GM19455 (cell line): ENCODE results near the gene KCNJ10.

ENCODE experiments used
- ATAC-seq: cut with Tn5 transposase; IDR thresholded peaks from one replicate; pipeline ENCODE4 v1.9.1; 2021; ENCODE audit not compliant: unreplicated experiment

KCNJ10 gene

GRCh38 chr1:160025314-160025713 lies 44.6 kb downstream of the KCNJ10 start:
- ATAC-seq = no peak

- no peak for ATAC-seq
Observed at GRCh38 chr1:160024195-160024905, 45.6 kb downstream of the KCNJ10 start.

- ATAC-seq = no peak
Observed at GRCh38 chr1:160022330-160023310, 47.3 kb downstream of the KCNJ10 start.

- ATAC-seq = no peak
Observed at GRCh38 chr1:160021376-160022074, 48.4 kb downstream of the KCNJ10 start.

- ATAC-seq = no peak
Observed at GRCh38 chr1:160020196-160020595, 49.8 kb downstream of the KCNJ10 start.

- no peak for ATAC-seq
Observed at GRCh38 chr1:160018900-160019299, 51.1 kb downstream of the KCNJ10 start.

GRCh38 chr1:160018347-160018746 lies 51.6 kb downstream of the KCNJ10 start:
- no peak for ATAC-seq

GRCh38 chr1:160017592-160017991 lies 52.4 kb downstream of the KCNJ10 start:
- no peak for ATAC-seq

- ATAC-seq = no peak
Observed at GRCh38 chr1:160011781-160012180, 58.2 kb downstream of the KCNJ10 start.

- ATAC-seq = no peak
Observed at GRCh38 chr1:160009801-160010200, 60.2 kb downstream of the KCNJ10 start.

- ATAC-seq = no peak
Observed at GRCh38 chr1:160009081-160009480, 60.9 kb downstream of the KCNJ10 start.

- ATAC-seq = no peak
Observed at GRCh38 chr1:160007577-160008200, 62.3 kb downstream of the KCNJ10 start.

GRCh38 chr1:160006312-160006940 lies 63.5 kb downstream of the KCNJ10 start:
- no peak for ATAC-seq

- ATAC-seq = no peak
Observed at GRCh38 chr1:160005070-160005469, 64.9 kb downstream of the KCNJ10 start.

GRCh38 chr1:160004425-160004824 lies 65.5 kb downstream of the KCNJ10 start:
- ATAC-seq = no peak

GRCh38 chr1:160004001-160004400 lies 66.0 kb downstream of the KCNJ10 start:
- no peak for ATAC-seq

- no peak for ATAC-seq
Observed at GRCh38 chr1:160001440-160001839, 68.5 kb downstream of the KCNJ10 start.

GRCh38 chr1:159999204-159999603 lies 70.8 kb downstream of the KCNJ10 start:
- no peak for ATAC-seq

GRCh38 chr1:159996653-159997052 lies 73.3 kb downstream of the KCNJ10 start:
- ATAC-seq = no peak

GRCh38 chr1:159994896-159995295 lies 75.1 kb downstream of the KCNJ10 start:
- ATAC-seq = no peak
